Tibial nerve (tissue), 3 donors: ENCODE measurements around the gene PCDH11X.
"Not testable (repeated sequence)": the region's sequence is repeated elsewhere in the genome, so short reads cannot be mapped to it uniquely, and the experiment has no call there.

Experiments used
- CTCF ChIP-seq, 5 experiments: fragments of 200-600 bp in 3 of 5; fragments of 450-650 bp in 2 of 5; sonication (generic) in 3 of 5; IDR thresholded peaks; one replicate each; pipeline ENCODE4 v1.5.1; 2016 to 2019; ENCODE audit warnings: antibody characterized with exemption in 5 of 5, mild to moderate bottlenecking in 3 of 5, moderate library complexity in 2 of 5
- POLR2A ChIP-seq, 2 donors: fragments of 450-650 bp; IDR thresholded peaks; one replicate each; pipeline ENCODE4 v1.6.1; 2017; ENCODE audit warnings: antibody characterized with exemption in 2 of 2, mild to moderate bottlenecking in 2 of 2, moderate library complexity in 2 of 2

- not testable (repeated sequence) for TF ChIP-seq CTCF, POLR2A (IDR thresholded peaks at IDR 0.05)
Observed at GRCh38 chrX:91747446-91747845, 31.7 kb upstream of the PCDH11X start.
